HG02884 (cell line): Measurements from ENCODE around the gene SCN1B.
A peak's percentile ranks its signal among the peaks of the same experiment; 100 is the strongest.
"Not testable (repeated sequence)": the region's sequence is repeated elsewhere in the genome, so short reads cannot be mapped to it uniquely, and the experiment has no call there.

Source experiments
- ATAC-seq: cut with Tn5 transposase; IDR thresholded peaks from one replicate; pipeline ENCODE4 v1.9.1; 2021; ENCODE audit warnings: mild to moderate bottlenecking, moderate library complexity; ENCODE audit not compliant: unreplicated experiment

The SCN1B gene

DNA sequence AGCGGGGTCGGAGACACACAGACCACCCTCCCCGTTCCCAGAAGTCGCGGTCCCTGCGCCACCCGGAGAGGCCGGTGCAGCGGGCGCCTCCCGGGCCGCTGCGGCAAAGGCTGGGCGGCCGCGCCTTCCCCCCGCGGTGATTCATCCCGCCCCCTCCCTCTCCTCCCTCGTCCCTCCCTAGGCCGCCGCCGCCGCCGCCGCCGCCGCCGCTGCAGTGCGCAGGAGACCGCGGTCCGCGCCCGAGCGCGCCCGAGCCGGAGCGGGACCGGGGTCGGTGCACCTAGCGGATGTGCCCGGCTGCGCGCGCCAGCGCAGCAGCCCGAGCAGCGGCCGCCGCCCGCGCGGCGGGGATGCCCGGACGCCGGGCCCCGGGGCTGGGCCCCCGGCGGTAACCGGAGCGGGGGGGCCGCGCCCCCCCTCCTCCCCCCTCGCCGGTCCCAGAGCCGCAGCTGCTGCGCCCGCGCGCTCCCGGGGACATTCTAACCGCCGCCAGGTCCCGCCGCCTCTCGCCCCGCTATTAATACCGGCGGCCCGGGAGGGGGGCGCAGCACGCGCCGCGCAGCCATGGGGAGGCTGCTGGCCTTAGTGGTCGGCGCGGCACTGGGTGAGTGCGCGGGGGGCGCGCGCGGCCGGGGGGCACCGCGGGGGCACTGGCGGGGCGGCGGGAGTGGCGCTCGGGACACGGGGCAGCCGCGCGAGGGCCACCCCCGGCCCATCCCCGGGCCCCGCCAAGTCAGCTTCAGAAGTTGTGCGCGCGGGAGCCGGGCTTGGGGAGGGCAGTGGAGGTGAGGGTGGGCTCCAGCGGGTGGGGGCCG is at the start of gene SCN1B:
TSS of gene SCN1B (plus strand) at position 214 of the 815 bp plus-strand sequence. CDS start at position 565, 351 bp downstream.
- ATAC-seq = no peak

- no peak for ATAC-seq
Observed at GRCh38 chr19:34982275-34982674, 48.0 kb upstream of the SCN1B start.

GRCh38 chr19:34983786-34984185 is 46.5 kb upstream of the SCN1B start:
- ATAC-seq = no peak

- ATAC-seq = no peak
Observed at GRCh38 chr19:34984287-34984686, 46.0 kb upstream of the SCN1B start.

GRCh38 chr19:34985249-34986022 is 44.8 kb upstream of the SCN1B start:
- ATAC-seq = no peak

- ATAC-seq = no peak
Observed at GRCh38 chr19:34988119-34988518, 42.2 kb upstream of the SCN1B start.

- no peak for ATAC-seq
Observed at GRCh38 chr19:34989298-34989697, 41.0 kb upstream of the SCN1B start.

- ATAC-seq = no peak
Observed at GRCh38 chr19:34990578-34991192, 39.6 kb upstream of the SCN1B start.

- no peak for ATAC-seq
Observed at GRCh38 chr19:34991542-34992333, 38.5 kb upstream of the SCN1B start.

GRCh38 chr19:34992582-34992981 is 37.7 kb upstream of the SCN1B start:
- ATAC-seq = not testable (repeated sequence)

DNA sequence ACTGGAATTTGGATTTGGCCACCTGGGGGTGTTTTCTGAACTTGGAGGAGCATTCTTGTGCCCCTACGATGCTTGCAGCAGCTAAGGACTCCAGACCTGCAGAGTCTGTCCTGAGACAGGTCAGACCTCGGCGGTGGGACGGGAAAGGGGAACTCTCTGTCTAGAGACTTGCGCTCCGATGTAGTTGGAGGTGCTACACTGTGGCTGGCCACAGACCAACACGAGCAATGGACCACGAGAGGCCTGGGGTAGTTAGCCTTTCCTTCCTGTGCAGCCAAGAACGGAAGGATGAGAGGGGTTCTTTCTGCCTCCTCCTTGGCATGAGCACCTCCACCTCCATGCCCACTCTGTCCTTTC is 36.0 kb upstream of the SCN1B start:
- no peak for ATAC-seq

- ATAC-seq = no peak
Observed at GRCh38 chr19:34994643-34995541, 35.4 kb upstream of the SCN1B start.

DNA sequence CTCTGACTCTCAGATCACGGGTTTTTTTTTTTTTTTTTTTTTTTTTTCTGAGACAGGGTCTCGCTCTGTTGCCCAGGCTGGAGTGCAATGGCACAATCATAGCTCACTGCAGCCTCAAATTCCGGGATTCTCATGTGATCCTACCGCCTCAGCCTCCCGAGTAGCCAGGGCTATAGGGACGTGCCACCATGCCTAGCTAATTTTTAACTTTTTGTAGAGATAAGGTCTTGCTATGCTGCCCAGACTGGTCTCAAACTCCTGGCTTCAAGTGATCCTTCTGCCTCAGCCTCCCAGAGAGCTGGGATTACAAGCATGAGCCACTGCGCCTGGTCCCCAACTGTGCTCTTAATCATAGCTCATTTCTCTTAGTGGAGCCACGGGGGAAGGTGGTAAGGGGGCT is 34.7 kb upstream of the SCN1B start:
- no peak for ATAC-seq

DNA sequence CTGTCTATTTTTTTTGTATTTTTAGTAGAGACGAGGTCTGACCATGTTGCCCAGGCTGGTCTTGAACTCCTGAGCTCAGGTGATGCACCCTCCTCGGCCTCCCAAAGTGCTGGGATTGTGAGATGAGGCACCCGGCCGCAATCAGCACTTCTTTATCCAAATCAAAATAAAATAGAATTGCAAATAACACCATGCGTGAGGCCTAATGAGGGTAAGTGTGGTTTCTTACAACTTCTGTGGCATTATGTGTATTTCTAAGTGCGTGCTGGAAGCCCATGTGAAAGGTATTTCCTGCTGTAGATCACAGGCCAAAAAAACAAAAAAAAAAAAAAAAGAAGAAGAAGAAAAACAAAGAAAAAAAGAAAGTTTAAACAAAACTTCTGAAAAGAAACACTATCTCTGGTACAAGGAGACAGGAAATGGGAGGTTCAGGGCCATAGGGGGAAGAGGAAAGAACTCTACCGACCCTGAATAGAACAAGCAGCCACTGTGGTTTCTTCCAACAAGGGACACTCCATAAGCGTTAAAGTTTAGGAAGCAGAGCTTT is 33.1 kb upstream of the SCN1B start:
- no peak for ATAC-seq

- ATAC-seq = not testable (repeated sequence)
Observed at GRCh38 chr19:34998224-34998623, 32.0 kb upstream of the SCN1B start.

- ATAC-seq = no peak
Observed at GRCh38 chr19:34998777-34999497, 31.3 kb upstream of the SCN1B start.

GRCh38 chr19:34999498-35000337 is 30.6 kb upstream of the SCN1B start, which contains the start of gene GRAMD1A:
Gene GRAMD1A, plus strand, starts transcription at chr19:35000323. Its CDS starts 156 bp downstream, at chr19:35000479.
- peak; percentile 44 for ATAC-seq

- no peak for ATAC-seq
Observed at GRCh38 chr19:35000338-35000646, 30.0 kb upstream of the SCN1B start.
